NCI-H2029 treated with DMSO at 0.1 percent for 48 hours (cell line): Measurements from ENCODE around the gene SLC22A23.
A peak's percentile ranks its signal among the peaks of the same experiment; 100 is the strongest.

Experiments used
- DNase-seq: peaks from one replicate; lab custom pipeline; 2025; lab: John Stamatoyannopoulos, UW

Gene SLC22A23, protein sequence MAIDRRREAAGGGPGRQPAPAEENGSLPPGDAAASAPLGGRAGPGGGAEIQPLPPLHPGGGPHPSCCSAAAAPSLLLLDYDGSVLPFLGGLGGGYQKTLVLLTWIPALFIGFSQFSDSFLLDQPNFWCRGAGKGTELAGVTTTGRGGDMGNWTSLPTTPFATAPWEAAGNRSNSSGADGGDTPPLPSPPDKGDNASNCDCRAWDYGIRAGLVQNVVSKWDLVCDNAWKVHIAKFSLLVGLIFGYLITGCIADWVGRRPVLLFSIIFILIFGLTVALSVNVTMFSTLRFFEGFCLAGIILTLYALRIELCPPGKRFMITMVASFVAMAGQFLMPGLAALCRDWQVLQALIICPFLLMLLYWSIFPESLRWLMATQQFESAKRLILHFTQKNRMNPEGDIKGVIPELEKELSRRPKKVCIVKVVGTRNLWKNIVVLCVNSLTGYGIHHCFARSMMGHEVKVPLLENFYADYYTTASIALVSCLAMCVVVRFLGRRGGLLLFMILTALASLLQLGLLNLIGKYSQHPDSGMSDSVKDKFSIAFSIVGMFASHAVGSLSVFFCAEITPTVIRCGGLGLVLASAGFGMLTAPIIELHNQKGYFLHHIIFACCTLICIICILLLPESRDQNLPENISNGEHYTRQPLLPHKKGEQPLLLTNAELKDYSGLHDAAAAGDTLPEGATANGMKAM

DNA sequence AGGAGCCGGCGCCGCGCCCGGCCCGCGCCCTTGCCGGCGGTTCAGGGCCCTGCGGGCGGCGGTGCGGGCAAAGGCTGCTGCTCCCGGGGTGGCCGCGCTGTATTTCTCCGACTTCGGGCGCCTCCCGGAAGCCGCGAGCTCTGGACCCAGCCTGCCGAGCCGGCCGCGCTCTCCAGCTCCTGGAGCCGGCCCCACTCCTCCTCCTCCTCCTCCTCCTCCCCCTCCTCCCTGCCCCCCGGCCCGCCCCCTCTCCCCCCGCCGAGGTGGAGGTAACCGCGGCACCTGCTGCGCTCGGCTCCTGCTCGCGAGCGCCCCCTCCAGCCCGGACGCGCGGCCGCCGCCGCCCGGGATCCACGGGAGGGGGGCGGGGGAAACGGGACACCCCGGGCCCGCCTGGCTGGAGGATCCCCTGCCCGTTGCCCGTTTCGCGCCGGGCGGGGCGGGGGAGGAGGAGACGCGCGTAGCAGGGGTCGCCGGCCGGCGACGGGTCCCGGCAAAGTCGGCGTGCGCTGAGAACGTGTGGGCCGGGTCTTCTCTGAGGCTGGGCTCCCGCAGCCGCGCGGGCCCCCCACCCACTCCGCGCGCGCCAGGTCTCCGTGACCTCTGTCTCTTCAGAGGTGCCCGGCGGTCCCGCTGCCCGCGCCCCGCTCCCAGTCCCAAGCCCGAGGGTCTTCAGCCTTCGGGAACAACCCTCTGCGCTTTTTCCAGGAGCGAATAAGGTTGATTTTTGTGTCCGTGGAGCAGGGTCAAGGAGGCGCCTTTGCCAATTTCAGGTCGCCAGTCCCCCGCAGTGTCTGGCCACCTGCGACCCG lies at the start of gene SLC22A23:
TSS of gene SLC22A23 (minus strand) at position 153 of the 812 bp plus-strand sequence. CDS start 491 bp downstream, outside the sequence.
- peak; percentile 60 for DNase-seq

DNA sequence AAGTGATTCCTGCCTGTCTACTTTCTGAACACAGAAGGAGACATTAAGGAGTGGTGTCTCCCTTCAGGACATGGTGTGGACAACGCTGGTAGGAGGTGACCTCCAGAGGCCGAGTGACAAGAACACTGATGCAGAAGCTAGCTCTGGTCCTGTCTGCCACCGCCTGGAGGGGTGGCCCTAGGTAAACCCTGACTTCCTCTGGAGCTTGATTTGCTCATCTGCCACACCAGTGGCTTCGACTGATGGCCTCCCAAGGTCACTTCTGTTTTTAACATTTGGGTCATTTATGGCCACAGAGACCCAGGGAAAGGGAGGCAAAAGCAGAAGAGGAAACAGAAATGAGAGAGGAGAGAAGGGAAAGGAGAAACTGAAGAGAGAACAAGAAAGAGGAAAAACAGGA lies 49.4 kb upstream of the SLC22A23 start:
- DNase-seq: no peak

DNA sequence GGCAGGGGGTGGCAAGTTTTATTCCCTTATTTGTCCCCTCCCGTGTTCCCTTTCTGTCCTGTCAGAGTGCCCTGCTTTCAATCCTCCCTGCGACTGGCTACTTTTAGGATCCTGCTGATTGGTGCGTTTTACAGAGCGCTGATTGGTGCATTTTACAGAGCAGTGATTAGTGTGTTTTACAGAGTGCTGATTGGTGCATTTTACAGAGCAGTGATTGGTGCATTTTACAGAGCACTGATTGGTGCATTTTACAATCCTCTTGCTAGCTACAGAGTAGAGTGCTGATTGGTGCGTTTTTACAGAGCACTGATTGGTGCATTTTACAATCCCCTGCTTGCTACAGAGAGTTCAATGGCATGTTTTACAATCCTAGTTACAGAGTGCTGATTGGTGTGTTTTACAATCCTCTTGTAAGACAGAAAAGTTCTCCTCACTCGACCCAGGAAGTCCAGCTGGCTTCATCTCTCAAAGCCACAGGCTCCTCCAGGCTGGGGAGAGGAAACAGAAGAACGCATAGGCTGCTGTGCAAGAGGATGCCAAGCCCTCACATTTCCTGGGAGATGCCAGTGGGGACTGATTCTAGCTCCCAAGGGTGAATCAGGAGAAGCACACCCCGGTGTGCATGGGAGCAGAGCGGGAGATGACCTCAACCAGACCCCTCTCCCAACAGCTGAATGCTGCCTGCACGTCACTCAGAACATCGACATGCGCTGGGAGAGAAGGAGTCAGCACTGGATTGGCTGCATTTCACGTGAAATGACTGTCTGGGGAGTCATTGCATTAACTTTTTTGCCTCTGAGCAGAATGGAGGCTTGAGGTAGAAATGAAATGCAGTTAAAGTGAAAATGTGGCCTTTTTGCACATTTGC lies 48.3 kb upstream of the SLC22A23 start:
- no peak for DNase-seq

DNA sequence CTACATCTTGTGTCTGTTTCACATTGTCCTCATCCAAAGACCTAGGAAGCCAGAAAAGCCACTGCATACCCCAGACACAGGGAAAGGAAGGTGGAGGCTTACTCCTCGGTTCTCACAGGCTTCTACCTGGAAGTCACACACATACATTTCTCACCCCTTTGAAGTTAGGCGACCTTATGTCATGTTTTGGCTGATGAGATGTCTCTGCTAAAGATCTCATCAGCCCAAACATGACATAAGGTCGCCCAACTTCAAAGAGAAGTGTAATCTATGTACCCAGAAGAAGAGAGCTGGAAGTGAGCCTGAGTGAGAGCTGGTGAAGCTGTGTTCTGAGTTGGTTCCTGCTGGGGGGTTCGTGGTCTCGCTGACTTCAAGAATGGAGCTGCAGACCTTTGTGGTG lies 47.5 kb upstream of the SLC22A23 start:
- no peak for DNase-seq

DNA sequence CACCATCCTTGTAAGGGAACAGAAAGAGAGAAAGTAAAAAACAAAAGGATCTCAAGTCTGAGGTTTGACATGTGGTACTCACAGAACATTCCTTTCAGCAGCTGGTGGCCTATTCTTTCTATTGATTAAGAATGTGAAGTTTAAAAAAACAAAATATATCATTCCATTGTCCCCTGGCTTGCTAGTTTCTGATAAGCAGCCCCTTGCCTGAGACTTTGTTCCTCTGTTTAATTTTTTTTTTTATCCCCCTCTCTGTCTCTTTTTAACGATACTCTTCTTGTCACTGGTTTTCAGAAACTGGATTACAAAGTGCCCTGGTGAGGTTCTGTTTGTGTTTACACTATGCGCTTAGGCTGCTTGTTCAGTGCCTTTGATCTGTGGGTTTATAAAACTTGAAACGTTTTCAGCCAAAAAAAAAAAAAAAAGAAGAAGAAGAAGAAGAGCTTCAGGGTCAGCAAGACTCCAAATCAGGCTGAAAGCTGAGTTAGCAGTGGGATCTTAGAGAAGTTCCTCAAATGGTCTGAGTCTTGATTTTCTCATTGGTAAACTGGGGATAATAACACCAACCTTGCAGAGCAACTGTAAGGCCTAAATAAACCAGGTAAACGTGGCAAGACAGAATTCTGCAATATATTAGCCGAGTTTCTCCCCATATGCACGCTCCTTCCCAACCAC lies 45.1 kb upstream of the SLC22A23 start:
- DNase-seq: no peak

DNA sequence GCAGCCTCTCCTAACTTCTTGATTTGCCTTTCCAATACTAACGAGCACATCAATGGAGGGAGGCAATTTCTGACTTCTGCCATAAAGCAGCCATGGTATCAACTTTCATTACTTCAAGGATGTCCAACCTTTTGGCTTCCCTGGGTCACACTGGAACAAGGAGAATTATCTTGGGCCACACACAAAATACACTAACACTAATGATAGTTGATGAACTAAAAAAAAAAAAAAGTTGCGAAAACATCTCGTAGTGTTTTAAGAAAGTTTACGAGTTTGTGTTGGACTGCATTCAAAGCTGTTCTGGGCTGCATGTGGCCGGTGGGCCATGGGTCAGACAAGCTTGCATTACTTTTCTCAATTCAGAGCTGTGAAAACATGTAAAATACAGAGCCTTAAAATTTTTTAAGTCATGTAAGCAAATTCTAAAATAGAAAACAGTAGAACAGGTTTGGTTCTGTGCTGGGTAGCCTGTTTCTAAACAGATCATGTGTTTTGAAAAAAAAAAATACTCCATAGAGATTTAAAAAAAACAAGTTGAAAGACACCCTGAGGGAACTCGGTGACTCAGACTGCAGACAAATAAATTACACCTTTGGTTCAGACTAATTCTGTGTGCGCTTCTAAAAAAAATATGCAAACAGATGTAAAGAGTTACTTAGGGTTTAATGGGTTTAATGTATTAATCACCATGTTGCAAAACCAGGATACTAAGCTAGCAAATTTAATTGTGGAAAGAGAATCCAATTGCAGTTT lies 43.6 kb upstream of the SLC22A23 start:
- DNase-seq: no peak

DNA sequence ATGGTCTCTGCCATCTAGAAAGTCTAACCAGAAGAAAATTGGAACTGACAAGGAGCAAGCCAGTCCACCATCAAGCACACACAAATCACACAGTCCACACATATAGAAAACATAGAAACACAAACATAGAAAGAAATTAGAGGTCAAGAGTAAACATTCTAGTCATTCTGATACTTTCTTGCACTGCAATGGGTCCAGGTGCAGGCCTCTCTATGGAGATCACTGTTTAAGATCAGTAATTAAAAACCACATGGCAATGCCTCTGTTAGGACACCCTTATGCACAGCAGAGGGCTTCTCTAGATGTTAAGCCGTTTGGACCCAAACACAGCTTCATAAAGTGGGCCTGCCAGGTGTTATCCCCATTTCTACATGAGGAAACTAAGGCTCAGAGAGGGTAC lies 42.8 kb upstream of the SLC22A23 start:
- no peak for DNase-seq

DNA sequence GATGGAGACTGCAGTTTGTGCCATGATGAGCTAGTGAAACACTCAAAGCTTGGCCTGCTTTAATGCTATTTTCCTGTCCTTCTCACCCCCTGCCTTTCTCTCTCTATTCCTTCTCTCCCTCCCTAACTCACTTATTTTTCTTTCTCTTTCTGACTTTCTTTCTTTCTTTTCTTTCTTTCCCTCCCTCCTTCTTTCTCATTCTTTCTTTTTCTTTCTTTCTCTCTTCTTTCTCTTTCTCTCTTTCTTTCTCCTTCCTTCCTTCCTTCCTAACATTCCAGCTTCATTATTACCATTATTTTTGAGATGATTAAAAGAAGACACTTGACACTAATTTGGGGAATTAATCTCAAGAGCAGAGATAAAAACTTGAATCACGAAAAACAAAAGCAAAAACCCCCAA lies 39.5 kb upstream of the SLC22A23 start:
- no peak for DNase-seq

DNA sequence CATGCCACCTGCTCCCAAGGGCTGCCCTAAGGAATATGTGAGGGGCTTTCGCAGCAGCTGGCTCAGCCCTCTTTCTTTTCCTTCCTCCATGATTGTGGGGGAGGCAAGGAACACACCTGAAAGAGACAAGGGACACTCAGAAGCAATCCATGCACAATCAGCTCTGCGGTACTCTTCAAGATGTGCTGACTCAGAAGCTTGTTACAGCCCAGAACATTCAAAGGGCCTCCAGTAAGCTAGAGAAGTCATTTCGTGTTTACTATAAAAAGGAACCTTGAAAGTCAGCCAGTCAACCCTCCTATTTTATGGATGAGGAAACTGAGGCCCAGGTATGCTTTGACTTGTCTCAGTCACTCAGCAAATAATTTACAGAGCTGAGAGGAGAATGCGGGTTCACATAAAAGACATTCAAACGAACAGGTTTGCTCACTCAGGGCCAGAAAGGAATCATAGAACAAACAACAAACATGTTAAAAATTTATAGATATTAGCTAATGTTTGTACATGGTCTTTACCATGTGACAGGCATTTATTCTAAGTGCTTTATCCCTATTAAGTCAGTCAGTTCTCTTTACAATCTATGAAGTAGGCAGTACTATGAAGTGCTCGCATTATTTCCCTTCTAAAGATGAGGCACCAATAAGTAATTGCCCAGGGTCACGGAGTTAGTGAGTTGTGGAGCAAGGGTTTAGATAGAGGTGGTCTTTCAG lies 37.7 kb upstream of the SLC22A23 start:
- DNase-seq: no peak

DNA sequence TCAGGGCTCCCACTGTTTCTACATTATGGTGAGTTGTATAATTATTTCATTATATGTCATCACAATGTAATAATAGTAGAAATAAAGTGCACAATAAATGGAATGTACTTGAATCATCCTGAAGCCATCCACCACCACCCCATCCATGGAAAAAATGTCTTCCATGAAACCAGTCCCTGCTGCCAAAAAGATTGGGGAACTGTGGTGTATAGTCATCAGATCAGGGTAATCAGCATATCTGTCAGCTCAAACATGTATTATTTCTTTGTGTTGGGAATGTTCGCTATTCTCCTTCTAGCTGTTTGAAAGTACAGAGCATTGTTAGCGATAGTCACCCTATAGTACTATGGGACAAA lies 33.8 kb upstream of the SLC22A23 start:
- DNase-seq: no peak

DNA sequence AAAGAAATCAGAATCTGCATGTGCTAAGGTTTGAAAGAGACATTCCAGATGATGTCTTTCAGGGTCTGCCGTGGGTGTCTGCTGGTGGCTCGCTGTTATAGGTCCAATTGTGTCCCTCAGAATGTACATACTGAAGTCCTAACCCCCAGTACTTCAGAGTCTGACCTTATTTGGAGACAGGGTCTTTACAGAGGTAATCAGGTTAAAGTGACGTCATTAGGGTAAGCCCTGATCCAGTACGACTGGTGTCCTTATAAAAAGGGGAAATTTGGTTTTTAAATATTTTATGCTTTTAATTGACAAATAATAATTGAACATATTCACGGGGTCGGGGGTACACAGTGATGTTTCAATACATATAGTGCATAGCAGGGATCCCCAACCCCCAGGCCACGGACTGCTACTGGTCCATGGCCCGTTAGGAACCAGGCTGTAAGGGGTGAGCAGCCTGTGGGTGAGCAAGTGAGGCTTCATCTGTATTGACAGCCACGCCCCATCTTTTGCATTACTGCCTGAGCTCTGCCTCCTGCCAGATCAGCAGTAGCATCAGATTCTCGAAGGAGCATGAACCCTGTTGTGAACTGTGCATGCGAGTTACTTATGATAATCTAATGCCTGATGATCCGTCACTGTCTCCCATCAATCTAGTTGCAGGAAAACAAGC lies 33.2 kb upstream of the SLC22A23 start:
- DNase-seq: no peak

DNA sequence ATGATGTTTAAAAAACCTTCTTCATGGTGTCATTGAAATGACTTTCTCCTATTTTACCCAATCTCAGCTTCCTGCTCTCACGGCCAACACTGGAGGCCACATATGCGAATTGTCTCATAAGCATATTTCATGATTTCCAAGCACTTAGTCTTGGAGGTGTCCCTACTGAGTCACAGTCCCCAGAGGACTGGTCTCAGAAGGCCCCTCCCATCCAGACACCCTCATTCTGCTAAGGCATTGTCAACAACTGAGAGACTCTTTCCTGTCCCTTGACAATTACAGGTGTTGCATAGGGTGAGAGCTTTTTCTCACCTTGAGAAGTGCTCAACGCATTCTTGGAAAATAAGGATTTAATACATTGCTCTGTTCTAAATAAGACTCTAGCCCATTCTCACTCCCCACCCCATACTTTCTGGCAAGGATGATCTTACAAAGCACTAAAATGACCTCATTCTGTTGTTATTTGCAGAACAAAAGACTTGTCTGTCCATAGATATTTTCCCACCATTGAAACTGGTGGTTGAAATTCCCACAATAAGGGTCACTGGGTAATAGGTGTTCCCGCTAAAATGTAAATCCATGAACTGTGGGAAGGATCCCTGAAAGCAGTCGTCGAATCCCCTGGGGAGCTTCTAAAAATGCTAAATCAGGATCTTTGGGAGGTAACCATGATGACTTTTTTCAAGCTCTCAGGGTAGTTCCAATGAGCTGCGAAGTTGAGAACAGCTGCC lies 32.3 kb upstream of the SLC22A23 start:
- DNase-seq: no peak

DNA sequence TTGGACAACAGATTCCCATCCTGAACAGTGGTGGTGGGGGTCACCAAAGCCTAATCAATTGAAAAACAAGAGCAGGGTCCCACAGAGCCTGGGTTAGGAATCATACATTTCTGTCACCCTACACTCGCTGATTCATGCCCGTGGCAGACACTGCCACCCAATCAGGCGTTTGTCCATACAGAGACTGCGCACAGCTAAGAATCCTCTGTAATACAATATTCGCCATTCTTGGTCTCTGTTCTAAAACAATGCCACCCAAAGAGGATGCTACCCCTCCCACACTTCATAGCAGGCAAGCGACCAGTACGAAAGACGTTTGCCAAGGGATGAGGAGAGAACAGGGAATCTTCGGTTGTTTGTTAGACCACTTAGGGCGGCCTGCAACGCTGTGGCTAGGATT lies 28.1 kb upstream of the SLC22A23 start:
- no peak for DNase-seq

DNA sequence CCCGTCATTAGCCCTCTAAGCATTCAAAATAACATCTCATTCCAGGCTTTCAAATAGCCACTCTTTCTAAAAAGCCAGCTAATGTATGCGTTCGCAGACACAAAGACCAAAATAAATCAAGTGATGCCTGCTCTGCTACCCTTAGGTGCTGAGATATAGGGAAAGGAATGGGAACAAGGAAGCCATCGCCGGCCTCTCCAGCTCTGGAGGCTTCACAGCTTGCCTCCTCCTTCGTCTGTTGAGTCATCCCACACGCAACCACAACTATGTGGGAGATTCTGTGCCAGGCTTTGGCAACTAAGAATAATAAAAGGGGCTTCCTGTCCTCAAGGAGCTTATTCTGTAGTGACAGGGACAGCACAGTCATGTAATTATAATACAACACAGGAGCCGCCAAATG lies 27.3 kb upstream of the SLC22A23 start:
- no peak for DNase-seq

DNA sequence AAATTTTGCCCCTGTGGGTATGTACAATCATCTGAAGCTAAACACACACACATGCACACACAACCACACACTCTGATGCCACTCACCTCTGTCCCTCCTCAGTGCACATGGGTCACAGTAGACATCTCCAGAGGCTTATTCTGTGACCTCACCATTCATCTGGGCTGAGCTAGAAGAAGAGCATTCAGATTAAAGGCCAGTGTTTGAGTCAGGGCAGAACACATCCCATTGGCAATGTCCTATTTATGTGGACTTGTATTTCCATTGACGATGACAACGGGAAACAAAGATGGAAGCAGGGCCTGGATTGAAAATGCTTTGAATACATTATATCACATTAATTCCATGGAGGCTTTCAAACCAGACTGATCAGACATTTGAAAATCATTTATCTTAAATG lies 26.8 kb upstream of the SLC22A23 start:
- no peak for DNase-seq

DNA sequence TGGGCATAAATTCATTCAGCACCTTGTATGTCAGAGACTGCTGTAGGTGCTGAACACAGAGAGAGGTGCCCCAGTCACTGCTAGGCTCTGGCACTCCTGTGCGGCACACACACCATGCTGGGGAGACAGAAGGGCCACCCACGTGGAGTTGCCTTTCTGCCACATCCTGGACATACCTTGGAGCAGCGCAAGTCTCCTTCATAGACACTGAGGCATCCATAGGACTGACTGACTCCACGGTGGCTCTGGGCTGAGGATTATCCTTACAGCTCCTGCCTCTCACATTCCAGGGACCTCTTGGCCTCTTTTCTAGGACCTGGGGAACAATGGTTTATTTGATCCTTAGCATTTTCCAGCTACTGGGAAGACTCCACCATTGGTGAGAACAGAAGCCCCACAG lies 26.0 kb upstream of the SLC22A23 start:
- DNase-seq: no peak

DNA sequence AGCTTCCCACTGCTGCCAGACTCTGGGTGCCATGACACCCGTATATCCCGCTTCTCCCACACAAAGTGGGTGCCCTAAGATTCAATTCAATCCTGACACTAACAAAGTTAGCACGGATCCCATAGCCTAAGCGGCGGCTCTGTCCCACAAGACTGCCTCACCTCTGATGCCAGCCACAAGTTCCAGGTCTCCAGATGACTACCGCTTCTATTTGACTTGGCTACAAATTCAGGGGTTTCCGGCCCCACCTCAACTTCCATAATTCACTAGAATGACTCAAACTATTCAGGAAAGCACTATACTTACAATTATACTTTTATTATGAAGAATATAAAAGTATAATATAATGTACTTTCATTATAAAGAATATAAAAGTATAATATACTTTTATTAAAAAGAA lies 24.8 kb upstream of the SLC22A23 start:
- no peak for DNase-seq

DNA sequence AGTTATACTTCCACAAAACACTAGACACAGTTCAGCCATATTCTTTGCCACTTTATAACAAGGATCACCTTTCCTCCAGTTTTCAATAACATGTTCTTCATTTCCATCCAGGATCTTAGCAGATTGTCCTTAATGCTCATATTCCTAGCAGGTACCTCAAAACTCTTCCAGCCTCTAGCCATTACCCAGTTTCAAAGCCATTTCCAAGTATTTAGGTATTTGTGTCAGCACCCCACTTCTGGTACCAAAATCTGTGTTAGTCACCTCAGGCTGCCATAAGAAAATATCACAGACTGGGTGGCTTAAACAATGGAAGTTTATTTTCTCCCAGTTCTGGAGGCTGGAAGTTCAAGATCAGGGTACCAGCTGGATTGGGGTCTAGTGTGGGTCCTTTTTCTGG lies 23.2 kb upstream of the SLC22A23 start:
- no peak for DNase-seq

DNA sequence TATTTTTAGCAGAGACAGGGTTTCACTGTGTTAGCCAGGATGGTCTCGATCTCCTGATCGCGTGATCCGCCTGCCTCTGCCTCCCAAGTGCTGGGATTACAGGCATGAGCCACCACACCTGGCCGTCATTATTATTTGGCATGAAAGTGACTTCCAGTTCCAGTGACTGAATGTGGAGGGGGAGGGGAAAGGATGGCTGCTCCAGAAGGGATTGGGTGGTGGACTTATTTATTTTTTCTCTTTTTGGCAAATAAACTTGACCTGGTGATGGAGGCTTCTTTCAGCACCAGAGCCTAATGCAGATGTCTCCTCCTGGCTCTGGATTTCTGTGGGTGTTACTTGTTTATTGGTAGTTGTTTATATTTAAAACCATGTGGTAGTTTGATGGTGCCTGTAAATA lies 16.9 kb upstream of the SLC22A23 start:
- DNase-seq: no peak
